ENCODE measurements around the gene CDC42BPG.

The CDC42BPG gene

GRCh38 chr11:64864473-64865285, 20.2 kb upstream of the CDC42BPG start:
- peak; percentile 75 for DNase-seq

- DNase-seq: no peak
These were observed 19.7 kb upstream of the CDC42BPG start for GRCh38 chr11:64864135-64864472.

- DNase-seq: no peak
These were observed 19.1 kb upstream of the CDC42BPG start for GRCh38 chr11:64863391-64864060.

GRCh38 chr11:64862987-64863390, 18.5 kb upstream of the CDC42BPG start:
- DNase-seq: no peak

GRCh38 chr11:64861227-64861975, 16.9 kb upstream of the CDC42BPG start:
- DNase-seq: no peak

GRCh38 chr11:64859542-64860414, 15.3 kb upstream of the CDC42BPG start:
- DNase-seq: no peak

- DNase-seq: no peak
These were observed 14.2 kb upstream of the CDC42BPG start for GRCh38 chr11:64858467-64859263.

GRCh38 chr11:64857485-64857884, 13.0 kb upstream of the CDC42BPG start:
- no peak for DNase-seq

- no peak for DNase-seq
These were observed 12.2 kb upstream of the CDC42BPG start for GRCh38 chr11:64856382-64857227.

- no peak for DNase-seq
These were observed 11.3 kb upstream of the CDC42BPG start for GRCh38 chr11:64855596-64856304.

- DNase-seq: no peak
These were observed 10.4 kb upstream of the CDC42BPG start for GRCh38 chr11:64854534-64855502.

- no peak for DNase-seq
These were observed 9.7 kb upstream of the CDC42BPG start for GRCh38 chr11:64854157-64854533.

GRCh38 chr11:64853709-64854108, 9.3 kb upstream of the CDC42BPG start:
- DNase-seq: no peak

GRCh38 chr11:64852804-64853509, 8.5 kb upstream of the CDC42BPG start:
- no peak for DNase-seq

- DNase-seq: no peak
These were observed 7.4 kb upstream of the CDC42BPG start for GRCh38 chr11:64851831-64852351.

- DNase-seq: no peak
These were observed 6.6 kb upstream of the CDC42BPG start for GRCh38 chr11:64850979-64851567.

GRCh38 chr11:64849598-64850356, 5.3 kb upstream of the CDC42BPG start:
- DNase-seq: no peak
